ENCODE results near the gene BANK1.

DNA sequence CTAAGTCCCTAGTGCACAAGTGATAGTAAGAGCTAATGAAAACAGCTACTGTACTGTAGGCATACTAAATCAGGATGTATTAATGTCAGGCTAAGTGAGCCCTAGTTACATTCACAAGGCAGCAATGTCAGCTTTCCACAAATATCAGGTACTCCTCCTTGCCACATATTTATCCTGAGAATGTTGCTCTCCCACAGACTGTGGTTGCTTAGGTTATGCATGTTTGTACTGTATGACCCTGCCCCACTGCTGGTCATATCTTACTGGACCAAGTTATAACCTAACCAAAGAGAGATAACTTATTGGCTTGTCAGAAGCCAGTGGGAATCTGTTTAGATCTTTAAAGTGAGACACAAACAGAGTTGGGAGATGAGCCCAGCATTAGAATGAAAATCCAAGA lies 313.7 kb downstream of the BANK1 start:
- no peak for TF ChIP-seq CTCF (IDR thresholded peaks at IDR 0.05)
- TF ChIP-seq ZFX (IDR thresholded peaks at IDR 0.05; ENCODE audit: borderline replicate concordance): no peak

Data from 22Rv1 (cell line).